Kasumi-1 (cell line): ENCODE data around the gene KRTAP5-4.

Experiments used
- DNase-seq, 2 experiments: peaks; one replicate each; lab custom pipeline; 2025; lab: John Stamatoyannopoulos, UW

Gene KRTAP5-4

DNA sequence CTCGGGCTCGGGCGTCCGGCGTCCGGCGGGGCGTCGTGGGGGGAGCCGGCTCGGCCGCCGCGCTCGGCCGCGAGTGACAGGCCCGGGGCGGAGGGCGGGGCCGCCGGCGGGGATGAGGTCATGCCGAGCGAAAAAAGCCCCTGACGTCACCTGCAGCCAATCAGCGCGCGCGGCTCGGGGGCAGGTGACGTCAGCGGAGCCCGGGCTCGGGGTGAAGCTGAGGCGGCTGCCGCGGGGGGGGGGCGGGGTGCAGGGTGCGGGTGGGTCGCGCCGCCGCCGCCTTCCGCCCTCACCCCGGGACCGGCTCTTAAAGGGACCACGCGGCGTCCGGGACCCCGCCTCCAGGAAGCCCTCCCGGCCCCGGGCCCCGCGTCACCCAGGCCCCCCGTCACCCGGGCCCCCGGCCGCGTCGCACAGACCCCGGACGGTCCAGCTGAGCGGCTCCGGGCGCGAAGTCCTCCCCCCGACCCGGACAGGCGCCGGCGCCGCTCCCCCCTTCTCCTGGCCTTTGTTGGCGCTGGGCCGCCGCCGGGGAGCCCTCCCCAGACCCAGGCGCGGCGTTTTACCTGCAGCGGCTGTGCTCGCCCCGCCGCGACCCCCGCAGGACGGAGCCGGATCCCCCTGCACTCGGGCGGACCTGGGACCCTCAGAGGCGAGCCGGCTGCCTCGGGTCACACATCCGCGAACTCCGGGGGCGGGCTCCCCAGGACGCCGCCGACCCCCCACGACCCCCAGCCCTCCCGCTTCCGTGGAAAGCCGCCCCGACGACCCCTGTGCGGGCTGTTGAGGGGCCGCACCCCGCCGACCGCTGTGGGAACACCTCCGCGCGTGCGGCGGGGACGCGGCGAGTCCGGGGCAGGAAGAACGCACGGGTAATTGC is 49.5 kb downstream of the KRTAP5-4 start, which contains the start of gene DUSP8:
Gene DUSP8, minus strand, starts transcription at position 75 of the 880 bp plus-strand sequence. CDS start 6,445 bp downstream, outside the sequence.
- peak; percentile 55 to 56 for DNase-seq

GRCh38 chr11:1571760-1572196 is 50.2 kb downstream of the KRTAP5-4 start:
- DNase-seq = no peak
